ENCODE data around the gene EFNA2.

Gene EFNA2

DNA sequence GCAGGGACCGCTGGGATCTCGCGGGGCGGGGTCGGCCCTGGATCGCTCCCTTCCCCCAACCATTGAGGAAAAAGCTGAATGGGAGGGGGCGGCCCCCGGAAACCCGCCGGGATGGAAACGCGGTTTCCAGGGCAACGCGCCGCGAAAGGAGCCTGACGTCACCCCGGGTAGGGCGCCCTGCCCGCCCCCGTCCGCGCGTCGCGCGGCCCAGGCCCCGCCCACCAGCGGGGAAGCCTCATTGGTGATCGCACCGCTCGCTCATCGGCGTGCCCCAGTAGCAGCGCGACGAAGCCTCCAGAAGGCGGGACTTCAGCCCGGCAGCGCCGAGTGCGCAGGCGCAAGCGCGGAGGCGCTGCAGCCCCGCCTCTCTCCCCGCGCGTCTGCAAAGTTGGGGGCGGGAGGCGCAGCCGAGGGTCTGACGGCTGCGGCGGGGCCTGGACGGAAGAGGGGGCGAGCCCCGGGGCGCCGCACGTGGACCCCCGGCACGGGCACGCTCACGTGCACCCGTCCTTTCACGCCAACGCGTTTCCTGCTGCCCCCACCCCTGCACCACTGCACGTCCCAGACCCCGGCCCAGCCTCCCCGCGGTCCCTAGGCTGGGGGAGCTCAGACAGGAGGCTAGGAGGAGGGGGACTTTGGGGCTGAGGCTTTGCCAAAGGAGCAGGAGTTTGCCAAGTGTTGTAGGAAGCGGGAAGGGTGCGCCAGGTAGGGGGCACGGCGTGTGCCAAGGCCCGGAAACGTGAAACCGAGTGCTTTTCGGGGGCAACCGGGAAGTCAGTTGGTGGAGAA lies 24.7 kb upstream of the EFNA2 start:
- DNase-seq (ENCODE audit: low read depth, low spot score): peak; percentile 92

- DNase-seq (ENCODE audit: low read depth, low spot score): no peak
Measured at GRCh38 chr19:1261538-1261797, 24.2 kb upstream of the EFNA2 start.

DNA sequence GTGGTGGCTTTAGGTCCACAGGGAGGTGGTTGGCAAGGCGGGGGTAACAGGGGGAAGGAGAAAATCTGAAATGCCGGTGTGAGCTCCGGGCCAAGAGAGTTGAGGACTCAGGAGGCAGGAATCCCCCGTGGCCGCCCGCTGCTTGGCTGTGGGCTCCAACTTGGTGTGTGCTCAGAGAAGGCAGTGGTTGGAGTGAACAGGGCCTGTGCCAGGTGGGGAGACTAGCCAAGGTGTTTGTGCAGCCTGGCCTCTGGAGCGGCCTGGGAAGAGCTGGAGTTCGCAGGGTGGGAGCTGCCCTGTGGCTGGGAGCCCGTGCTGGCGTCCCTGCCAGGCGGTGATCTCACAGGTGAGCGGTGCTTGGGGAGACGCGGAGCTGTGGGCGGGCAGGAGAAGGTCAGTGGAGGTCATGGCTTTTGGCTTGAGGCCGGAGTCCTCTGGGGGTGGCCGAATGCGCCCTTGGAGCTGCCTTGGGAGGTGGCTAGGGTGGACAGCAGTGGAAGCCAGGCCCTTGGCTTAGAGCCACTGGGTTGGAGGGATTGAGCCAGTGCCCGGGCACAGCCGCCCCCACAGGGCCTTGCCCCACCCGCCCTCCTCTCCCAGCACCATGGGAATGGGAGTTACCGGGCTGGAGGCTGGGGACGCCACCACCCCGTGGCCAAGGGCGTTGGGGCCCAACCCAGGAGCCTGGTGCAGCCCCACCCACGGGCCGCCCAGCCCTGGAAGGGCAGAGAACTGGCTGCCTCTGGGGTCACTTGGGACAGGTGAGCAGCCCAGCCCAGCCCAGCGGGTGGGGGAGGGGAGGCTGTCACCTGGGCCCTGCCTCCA lies 23.7 kb upstream of the EFNA2 start:
- DNase-seq (ENCODE audit: low read depth, low spot score): no peak

DNA sequence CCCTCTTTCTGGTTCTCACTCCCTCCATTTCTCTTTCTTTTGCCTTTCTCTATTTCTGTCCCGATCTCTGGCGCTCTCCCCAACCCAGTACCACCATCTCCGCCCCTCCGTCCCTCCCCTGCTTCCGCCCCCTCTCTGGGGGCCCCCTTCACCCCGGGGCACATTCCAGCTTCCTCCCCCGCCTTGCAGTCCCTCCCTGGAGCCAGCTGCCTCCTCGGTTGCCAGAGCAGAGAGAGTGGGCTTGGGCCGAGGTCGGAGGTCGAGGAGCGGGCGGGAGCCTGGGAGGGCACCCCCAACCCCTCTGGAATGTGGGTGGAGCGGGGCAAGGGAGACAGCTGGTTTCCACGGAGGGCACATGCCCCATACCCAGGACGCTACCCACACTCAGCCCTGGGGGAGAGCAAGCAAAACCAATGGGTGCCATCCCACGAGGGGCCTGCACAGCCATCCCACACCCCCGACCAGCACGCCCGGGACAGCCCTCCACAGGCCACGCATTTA lies 23.0 kb upstream of the EFNA2 start:
- DNase-seq (ENCODE audit: low read depth, low spot score): no peak

GRCh38 chr19:1263188-1263587 lies 22.5 kb upstream of the EFNA2 start:
- no peak for DNase-seq (ENCODE audit: low read depth, low spot score)

DNA sequence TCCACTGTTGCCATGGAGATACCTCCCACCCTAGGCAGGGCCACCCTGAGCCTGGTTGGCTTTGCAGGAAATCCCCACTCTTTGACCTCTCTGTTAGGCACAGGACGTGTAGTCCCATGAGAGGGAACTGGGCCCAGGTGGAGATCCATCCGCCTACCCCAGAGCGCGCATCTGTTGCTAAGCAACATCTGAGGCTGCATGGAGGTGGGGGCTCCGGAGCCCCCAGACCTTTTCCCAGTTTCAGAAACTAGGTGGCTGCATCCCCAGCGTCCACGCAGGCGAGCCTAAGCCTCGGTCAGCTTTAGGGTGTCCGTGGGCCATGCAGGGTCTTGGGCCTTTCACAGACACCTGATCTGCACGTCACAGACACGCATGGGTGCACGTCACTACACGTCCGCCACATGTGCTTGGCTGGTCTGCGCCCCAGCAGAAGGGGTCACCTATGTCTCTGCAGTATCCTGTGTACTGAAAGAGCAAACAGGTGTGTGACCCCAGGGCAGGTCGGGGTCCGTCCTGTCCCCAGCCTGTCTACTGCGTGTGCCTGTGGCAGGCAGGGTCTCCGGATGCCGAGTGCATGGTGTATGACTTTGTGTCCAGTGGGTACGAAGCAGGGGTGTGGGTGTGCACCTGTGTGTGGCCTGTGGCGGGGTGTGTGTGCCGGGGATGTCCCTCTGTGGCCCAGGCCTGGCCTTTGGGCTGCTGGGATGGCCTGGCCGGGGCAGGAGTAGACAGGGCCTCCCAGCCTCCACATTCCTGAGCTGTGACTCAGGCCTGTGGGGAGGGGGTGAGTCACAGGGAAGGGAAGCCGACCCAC lies 20.7 kb upstream of the EFNA2 start:
- no peak for DNase-seq (ENCODE audit: low read depth, low spot score)

GRCh38 chr19:1265615-1266128 lies 20.0 kb upstream of the EFNA2 start:
- no peak for DNase-seq (ENCODE audit: low read depth, low spot score)

- DNase-seq (ENCODE audit: low read depth, low spot score): no peak
Measured at GRCh38 chr19:1266129-1266915, 19.4 kb upstream of the EFNA2 start.

- DNase-seq (ENCODE audit: low read depth, low spot score): no peak
Measured at GRCh38 chr19:1266916-1267476, 18.7 kb upstream of the EFNA2 start.

- no peak for DNase-seq (ENCODE audit: low read depth, low spot score)
Measured at GRCh38 chr19:1267477-1268225, 18.0 kb upstream of the EFNA2 start.

GRCh38 chr19:1268226-1269064 lies 17.2 kb upstream of the EFNA2 start:
- DNase-seq (ENCODE audit: low read depth, low spot score): no peak

- DNase-seq (ENCODE audit: low read depth, low spot score): peak; percentile 95
Measured at GRCh38 chr19:1269065-1269477, 16.6 kb upstream of the EFNA2 start, which contains the start of gene CIRBP. Gene CIRBP (plus strand): TSS chr19:1269332. CDS start chr19:1270934, 1,602 bp downstream.

DNA sequence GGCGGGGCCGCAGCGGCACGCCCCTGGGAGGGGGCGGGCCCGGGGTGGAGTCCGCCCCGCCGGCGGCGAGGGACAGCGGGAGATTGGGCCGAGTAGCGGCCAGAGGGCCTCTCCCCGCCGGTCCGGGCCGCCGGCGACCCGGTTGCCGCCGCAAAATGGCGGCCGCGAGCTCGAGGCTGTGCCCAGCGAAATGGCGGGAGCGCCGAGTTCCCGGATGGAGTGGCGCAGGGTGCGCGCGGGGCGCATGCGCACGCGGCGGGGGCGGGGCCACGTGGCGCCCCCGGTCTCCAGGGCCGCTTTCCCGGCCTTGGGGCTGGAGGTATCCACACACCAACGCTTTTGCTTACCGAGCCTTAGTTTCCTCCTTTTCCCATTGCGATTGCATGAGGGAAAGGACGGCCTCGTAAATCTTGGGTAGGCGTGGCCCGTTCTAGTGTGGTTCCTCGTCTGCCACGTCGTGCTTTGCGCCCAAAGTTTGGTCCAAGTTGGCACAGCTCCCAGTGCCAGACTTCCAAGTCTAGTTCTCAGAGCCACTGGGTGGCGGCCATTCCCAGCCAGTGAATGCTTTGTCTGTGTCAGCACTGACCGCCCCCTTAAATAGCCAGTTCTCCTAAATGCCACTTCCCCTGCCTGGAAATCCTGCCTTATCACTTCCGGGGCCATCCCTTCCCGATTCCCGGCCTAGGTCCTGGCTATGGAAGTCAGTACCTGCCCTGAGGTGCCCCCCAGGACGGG lies 16.0 kb upstream of the EFNA2 start:
- no peak for DNase-seq (ENCODE audit: low read depth, low spot score)

DNA sequence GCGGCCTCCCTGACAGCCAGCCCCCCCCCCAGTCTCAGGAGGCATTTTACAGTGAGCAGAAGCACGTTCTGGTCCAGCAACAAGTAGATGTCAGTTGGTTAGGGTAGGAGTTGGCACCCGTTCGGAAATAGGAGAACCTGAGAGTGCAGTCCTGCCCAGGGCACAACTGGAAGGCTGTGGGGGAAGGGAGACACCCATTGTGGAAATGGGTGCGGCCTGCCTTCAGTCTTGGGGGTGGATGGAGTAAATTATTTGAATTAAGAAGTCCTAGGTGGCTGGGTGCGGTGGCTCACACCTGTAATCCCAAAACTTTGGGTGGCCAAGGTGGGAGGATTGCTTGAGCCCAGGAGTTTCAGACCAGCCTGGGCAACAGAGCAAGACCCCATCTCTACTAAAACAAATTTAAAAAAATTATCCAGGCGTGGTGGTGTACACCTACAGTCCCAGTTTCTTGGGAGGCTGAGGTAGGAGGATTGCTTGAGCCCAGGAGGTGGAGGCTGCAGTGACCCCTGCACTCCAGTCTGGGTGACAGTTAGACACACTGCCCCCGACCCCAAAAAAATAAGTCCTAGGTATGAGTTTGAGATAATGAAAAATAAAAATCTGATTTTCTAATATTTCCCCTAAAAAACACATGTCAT lies 15.3 kb upstream of the EFNA2 start:
- DNase-seq (ENCODE audit: low read depth, low spot score): no peak

DNA sequence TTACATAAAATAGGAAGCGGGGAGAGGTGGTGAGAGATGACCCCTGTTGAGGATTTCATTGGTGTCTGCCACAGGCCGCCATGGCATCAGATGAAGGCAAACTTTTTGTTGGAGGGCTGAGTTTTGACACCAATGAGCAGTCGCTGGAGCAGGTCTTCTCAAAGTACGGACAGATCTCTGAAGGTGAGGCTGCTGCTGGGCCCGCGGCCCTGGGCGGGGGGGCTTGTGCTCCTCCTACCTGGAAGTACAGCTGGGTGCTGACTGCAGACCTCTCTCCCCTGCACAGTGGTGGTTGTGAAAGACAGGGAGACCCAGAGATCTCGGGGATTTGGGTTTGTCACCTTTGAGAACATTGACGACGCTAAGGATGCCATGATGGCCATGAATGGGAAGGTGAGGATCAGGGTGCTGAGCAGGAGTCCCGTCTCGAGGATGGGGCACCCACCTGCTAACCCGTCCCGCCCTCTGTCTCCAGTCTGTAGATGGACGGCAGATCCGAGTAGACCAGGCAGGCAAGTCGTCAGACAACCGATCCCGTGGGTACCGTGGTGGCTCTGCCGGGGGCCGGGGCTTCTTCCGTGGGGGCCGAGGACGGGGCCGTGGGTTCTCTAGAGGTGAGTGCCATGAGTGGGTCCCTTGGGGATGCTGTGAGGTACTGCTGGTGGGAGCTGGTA lies 14.7 kb upstream of the EFNA2 start:
- no peak for DNase-seq (ENCODE audit: low read depth, low spot score)

- DNase-seq (ENCODE audit: low read depth, low spot score): no peak
Measured at GRCh38 chr19:1271528-1272422, 13.9 kb upstream of the EFNA2 start.

Measured in activated naive CD8-positive, alpha-beta T cell treated with anti-CD3 and anti-CD28 coated beads, Interleukin-2, amount 50 U/mL, for 16 hours (primary cell).